ENCODE measurements around the gene PHF11.

Gene PHF11

GRCh38 chr13:49497272-49497671, 1.5 kb downstream of the PHF11 start:
- no peak overlapping the region for H3K4me2 ChIP-seq (ENCODE audit: insufficient read depth, low read length, poor library complexity, severe bottlenecking)
- no peak overlapping the region for H2BK120ac ChIP-seq (ENCODE audit: low read depth, low read length)
- H2AFZ ChIP-seq (ENCODE audit: low read length), result no peak overlapping the region
- H2BK15ac ChIP-seq (ENCODE audit: low read length), result no peak overlapping the region
- H2BK5ac ChIP-seq (ENCODE audit: low read length), result no peak overlapping the region
- no peak for DNase-seq (ENCODE audit: low spot score)
- no peak overlapping the region for H3K4me3 ChIP-seq (ENCODE audit: low read length in 2 of 2)
- H3K27me3 ChIP-seq (ENCODE audit: control insufficient read depth in 3 of 3, insufficient read depth in 3 of 3, low read depth in 1 of 3, low read length in 3 of 3), result no peaks in the 10 kb centered on the region
- H3K79me1 ChIP-seq (ENCODE audit: low read depth, low read length), result no peaks in the 10 kb centered on the region
- H3K18ac ChIP-seq (ENCODE audit: low read length), result no peak overlapping the region
- WGBS, 2 donors (ENCODE audit: extremely low coverage in 2 of 2, insufficient read length in 2 of 2, insufficient replicate concordance in 1 of 2), result no CpG with 5 or more reads among the region's 5 CpGs
- no peak overlapping the region for H3K14ac ChIP-seq (ENCODE audit: low read length)
- H3K23ac ChIP-seq (ENCODE audit: low read depth, low read length, poor library complexity), result no peak overlapping the region
- no peak overlapping the region for H4K91ac ChIP-seq (ENCODE audit: low read depth, low read length, poor library complexity)
- H3K9me3 ChIP-seq (replicated peaks in 1 of 2; ENCODE audit: control insufficient read depth in 2 of 2, insufficient read depth in 1 of 2, low read depth in 1 of 2, low read length in 2 of 2), result no peaks in the 10 kb centered on the region
- H3K4me1 ChIP-seq (ENCODE audit: control insufficient read depth in 2 of 2, insufficient read depth in 1 of 2, low read depth in 1 of 2, low read length in 2 of 2), result no peaks in the 10 kb centered on the region
- no peak overlapping the region for H3K27ac ChIP-seq (replicated peaks; ENCODE audit: low read length)
- no peak overlapping the region for H3K4ac ChIP-seq (ENCODE audit: low read length)
- no peak overlapping the region for H3K9ac ChIP-seq (ENCODE audit: low read depth, low read length, poor library complexity)
- H2AK5ac ChIP-seq (ENCODE audit: low read depth, low read length), result no peak overlapping the region
- no peaks in the 10 kb centered on the region for H3K36me3 ChIP-seq (replicated peaks in 1 of 2; ENCODE audit: control insufficient read depth in 2 of 2, insufficient read depth in 2 of 2, low read length in 2 of 2)
- H4K8ac ChIP-seq (ENCODE audit: low read depth, low read length), result no peak overlapping the region
- no peak overlapping the region for H2BK12ac ChIP-seq (ENCODE audit: low read length)

- Histone ChIP-seq H3K79me1 (ENCODE audit: low read depth, low read length) (no peaks in the 10 kb centered on the region), H3K4me2 (ENCODE audit: insufficient read depth, low read length, poor library complexity, severe bottlenecking) (no peak overlapping the region), H3K18ac (ENCODE audit: low read length) (no peak overlapping the region), H3K9me3 (replicated peaks in 1 of 2; ENCODE audit: control insufficient read depth in 2 of 2, insufficient read depth in 1 of 2, low read depth in 1 of 2, low read length in 2 of 2) (no peaks in the 10 kb centered on the region), H3K27me3 (ENCODE audit: control insufficient read depth in 3 of 3, insufficient read depth in 3 of 3, low read depth in 1 of 3, low read length in 3 of 3) (no peaks in the 10 kb centered on the region), H2BK15ac (ENCODE audit: low read length) (no peak overlapping the region), H3K4me1 (ENCODE audit: control insufficient read depth in 2 of 2, insufficient read depth in 1 of 2, low read depth in 1 of 2, low read length in 2 of 2) (no peaks in the 10 kb centered on the region), H2AFZ (ENCODE audit: low read length) (no peak overlapping the region), H2BK5ac (ENCODE audit: low read length) (no peak overlapping the region), H2BK120ac (ENCODE audit: low read depth, low read length) (no peak overlapping the region), H4K8ac (ENCODE audit: low read depth, low read length) (no peak overlapping the region), H4K91ac (ENCODE audit: low read depth, low read length, poor library complexity) (no peak overlapping the region), H3K4ac (ENCODE audit: low read length) (no peak overlapping the region), H3K14ac (ENCODE audit: low read length) (no peak overlapping the region), H2BK12ac (ENCODE audit: low read length) (no peak overlapping the region), H3K27ac (replicated peaks; ENCODE audit: low read length) (no peak overlapping the region), H3K36me3 (replicated peaks in 1 of 2; ENCODE audit: control insufficient read depth in 2 of 2, insufficient read depth in 2 of 2, low read length in 2 of 2) (no peaks in the 10 kb centered on the region), H3K23ac (ENCODE audit: low read depth, low read length, poor library complexity) (no peak overlapping the region), H2AK5ac (ENCODE audit: low read depth, low read length) (no peak overlapping the region), H3K4me3 (ENCODE audit: low read length in 2 of 2) (no peak overlapping the region), H3K9ac (ENCODE audit: low read depth, low read length, poor library complexity) (no peak overlapping the region)
- no peak for DNase-seq (ENCODE audit: low spot score)
- no CpG with 5 or more reads among the region's 4 CpGs for WGBS, 2 donors (ENCODE audit: extremely low coverage in 2 of 2, insufficient read length in 2 of 2, insufficient replicate concordance in 1 of 2)
These were observed 2.5 kb downstream of the PHF11 start for GRCh38 chr13:49498206-49498605.

- Histone ChIP-seq H3K36me3 (replicated peaks in 1 of 2; ENCODE audit: control insufficient read depth in 2 of 2, insufficient read depth in 2 of 2, low read length in 2 of 2) (no peaks in the 10 kb centered on the region), H3K27ac (replicated peaks; ENCODE audit: low read length) (no peak overlapping the region), H3K14ac (ENCODE audit: low read length) (no peak overlapping the region), H2BK12ac (ENCODE audit: low read length) (no peak overlapping the region), H3K9me3 (replicated peaks in 1 of 2; ENCODE audit: control insufficient read depth in 2 of 2, insufficient read depth in 1 of 2, low read depth in 1 of 2, low read length in 2 of 2) (peaks cover 0 to 4% of the 10 kb centered on the region in 2 donors), H2AFZ (ENCODE audit: low read length) (peak overlapping the region; percentile 49), H3K18ac (ENCODE audit: low read length) (no peak overlapping the region), H3K4ac (ENCODE audit: low read length) (no peak overlapping the region), H3K4me3 (ENCODE audit: low read length in 2 of 2) (no peak overlapping the region), H3K23ac (ENCODE audit: low read depth, low read length, poor library complexity) (no peak overlapping the region), H4K8ac (ENCODE audit: low read depth, low read length) (no peak overlapping the region), H3K27me3 (ENCODE audit: control insufficient read depth in 3 of 3, insufficient read depth in 3 of 3, low read depth in 1 of 3, low read length in 3 of 3) (no peaks in the 10 kb centered on the region), H4K91ac (ENCODE audit: low read depth, low read length, poor library complexity) (no peak overlapping the region), H2BK15ac (ENCODE audit: low read length) (no peak overlapping the region), H2BK120ac (ENCODE audit: low read depth, low read length) (no peak overlapping the region), H2AK5ac (ENCODE audit: low read depth, low read length) (no peak overlapping the region), H3K79me1 (ENCODE audit: low read depth, low read length) (no peaks in the 10 kb centered on the region), H3K9ac (ENCODE audit: low read depth, low read length, poor library complexity) (no peak overlapping the region), H3K4me1 (ENCODE audit: control insufficient read depth in 2 of 2, insufficient read depth in 1 of 2, low read depth in 1 of 2, low read length in 2 of 2) (no peaks in the 10 kb centered on the region), H3K4me2 (ENCODE audit: insufficient read depth, low read length, poor library complexity, severe bottlenecking) (no peak overlapping the region), H2BK5ac (ENCODE audit: low read length) (no peak overlapping the region)
- WGBS, 2 donors (ENCODE audit: extremely low coverage in 2 of 2, insufficient read length in 2 of 2, insufficient replicate concordance in 1 of 2), result no CpG with 5 or more reads among the region's 6 CpGs
- no peak for DNase-seq (ENCODE audit: low spot score)
These were observed 4.3 kb downstream of the PHF11 start for GRCh38 chr13:49499889-49500660.

- peaks cover 0 to 4% of the 10 kb centered on the region in 2 donors for H3K9me3 ChIP-seq (replicated peaks in 1 of 2; ENCODE audit: control insufficient read depth in 2 of 2, insufficient read depth in 1 of 2, low read depth in 1 of 2, low read length in 2 of 2)
- H3K27ac ChIP-seq (replicated peaks; ENCODE audit: low read length), result no peak overlapping the region
- no peak overlapping the region for H3K9ac ChIP-seq (ENCODE audit: low read depth, low read length, poor library complexity)
- no peaks in the 10 kb centered on the region for H3K36me3 ChIP-seq (replicated peaks in 1 of 2; ENCODE audit: control insufficient read depth in 2 of 2, insufficient read depth in 2 of 2, low read length in 2 of 2)
- no peak overlapping the region for H2AK5ac ChIP-seq (ENCODE audit: low read depth, low read length)
- H3K4me3 ChIP-seq (ENCODE audit: low read length in 2 of 2), result no peak overlapping the region
- H3K18ac ChIP-seq (ENCODE audit: low read length), result no peak overlapping the region
- H4K91ac ChIP-seq (ENCODE audit: low read depth, low read length, poor library complexity), result no peak overlapping the region
- no peak overlapping the region for H2BK15ac ChIP-seq (ENCODE audit: low read length)
- no peak overlapping the region for H2AFZ ChIP-seq (ENCODE audit: low read length)
- DNase-seq (ENCODE audit: low spot score), result no peak
- no peak overlapping the region for H3K4me2 ChIP-seq (ENCODE audit: insufficient read depth, low read length, poor library complexity, severe bottlenecking)
- no peak overlapping the region for H3K14ac ChIP-seq (ENCODE audit: low read length)
- H2BK12ac ChIP-seq (ENCODE audit: low read length), result no peak overlapping the region
- H2BK5ac ChIP-seq (ENCODE audit: low read length), result no peak overlapping the region
- H3K4me1 ChIP-seq (ENCODE audit: control insufficient read depth in 2 of 2, insufficient read depth in 1 of 2, low read depth in 1 of 2, low read length in 2 of 2), result no peaks in the 10 kb centered on the region
- H3K27me3 ChIP-seq (ENCODE audit: control insufficient read depth in 3 of 3, insufficient read depth in 3 of 3, low read depth in 1 of 3, low read length in 3 of 3), result no peaks in the 10 kb centered on the region
- no peak overlapping the region for H4K8ac ChIP-seq (ENCODE audit: low read depth, low read length)
- H3K23ac ChIP-seq (ENCODE audit: low read depth, low read length, poor library complexity), result no peak overlapping the region
- no CpG with 5 or more reads among the region's 9 CpGs for WGBS, 2 donors (ENCODE audit: extremely low coverage in 2 of 2, insufficient read length in 2 of 2, insufficient replicate concordance in 1 of 2)
- H2BK120ac ChIP-seq (ENCODE audit: low read depth, low read length), result no peak overlapping the region
- H3K79me1 ChIP-seq (ENCODE audit: low read depth, low read length), result no peaks in the 10 kb centered on the region
- H3K4ac ChIP-seq (ENCODE audit: low read length), result no peak overlapping the region
These were observed 7.2 kb downstream of the PHF11 start for GRCh38 chr13:49502954-49503353.
